Brain microvascular endothelial cell (primary cell): ENCODE data around the gene SLC39A12.
A peak's percentile ranks its signal among the peaks of the same experiment; 100 is the strongest.
"Not testable (repeated sequence)": the region's sequence is repeated elsewhere in the genome, so short reads cannot be mapped to it uniquely, and the experiment has no call there.

Source experiments
- DNase-seq: peaks from one replicate; pipeline ENCODE4 v3.0.0-alpha.2; 2020
- H3K27ac ChIP-seq: fragments of 250-450 bp; sonication (Bioruptor Pico); 2 replicates; pipeline ENCODE4 v1.5.1; 2020; ENCODE audit warnings: mild to moderate bottlenecking, moderate library complexity
- H3K27me3 ChIP-seq: fragments of 250-450 bp; sonication (Bioruptor Pico); replicated peaks from 2 replicates; pipeline ENCODE4 v1.5.1; 2020; ENCODE audit warnings: mild to moderate bottlenecking
- H3K36me3 ChIP-seq: fragments of 250-450 bp; sonication (Bioruptor Pico); replicated peaks from 2 replicates; pipeline ENCODE4 v1.5.1; 2020; ENCODE audit warnings: mild to moderate bottlenecking
- H3K4me3 ChIP-seq: 2 replicates; pipeline ENCODE4 v1.5.1; 2011; ENCODE audit warnings: low read depth, mild to moderate bottlenecking, control low read depth, low read length, moderate library complexity
- CTCF ChIP-seq: IDR thresholded peaks from 2 replicates; pipeline ENCODE4 v1.5.1; 2011; ENCODE audit warnings: low read depth, mild to moderate bottlenecking, moderate library complexity, low read length, control low read depth, inconsistent platforms; ENCODE audit errors: missing control alignments
- in situ Hi-C: cut with HindIII; loops from 2 replicates; pipeline ENCODE4 v1.10.0; 2017; ENCODE audit warnings: low sequenced_read_pairs, low pct_ligation_motif_present

SLC39A12 gene

DNA sequence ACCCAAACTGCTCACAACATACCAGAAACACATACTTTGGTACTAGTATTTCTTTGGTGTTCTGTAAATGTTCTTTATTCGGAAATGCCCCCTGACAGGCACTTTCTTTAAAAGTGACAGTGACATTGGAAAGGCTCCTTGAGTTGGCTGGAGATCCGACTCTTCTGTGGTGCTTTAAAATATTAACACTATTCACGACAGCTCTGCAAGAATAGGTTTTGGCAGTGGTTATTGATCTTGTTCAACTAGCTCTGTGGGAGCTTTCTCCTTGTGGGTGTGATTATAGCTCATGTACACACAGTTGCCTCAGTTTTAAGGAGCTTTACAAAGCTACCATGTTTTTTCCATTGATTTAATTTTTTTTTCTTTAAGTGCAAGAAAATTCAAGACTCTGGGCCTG is 30.3 kb upstream of the SLC39A12 start:
- in situ Hi-C loops, result no loop called here
- Histone ChIP-seq H3K36me3 (no peaks in the 10 kb centered on the region), H3K27me3 (no peaks in the 10 kb centered on the region), H3K4me3 (no peak overlapping the region), H3K27ac (no peak overlapping the region)
- no peak for DNase-seq
- no peak for TF ChIP-seq CTCF

- Histone ChIP-seq H3K27me3 (no peaks in the 10 kb centered on the region), H3K27ac (no peak overlapping the region), H3K4me3 (no peak overlapping the region), H3K36me3 (no peaks in the 10 kb centered on the region)
- TF ChIP-seq CTCF, result no peak
- in situ Hi-C loops, result no loop called here
- DNase-seq, result peak; percentile 72
These were observed 28.0 kb upstream of the SLC39A12 start for GRCh38 chr10:17923728-17924127.

GRCh38 chr10:17943033-17943745 is 8.5 kb upstream of the SLC39A12 start:
- no peaks in the 10 kb centered on the region for H3K27me3 ChIP-seq
- in situ Hi-C loops, result no loop called here
- H3K36me3 ChIP-seq, result no peaks in the 10 kb centered on the region
- no peak overlapping the region for H3K4me3 ChIP-seq
- no peak for DNase-seq
- no peak for TF ChIP-seq CTCF
- no peak overlapping the region for H3K27ac ChIP-seq

DNA sequence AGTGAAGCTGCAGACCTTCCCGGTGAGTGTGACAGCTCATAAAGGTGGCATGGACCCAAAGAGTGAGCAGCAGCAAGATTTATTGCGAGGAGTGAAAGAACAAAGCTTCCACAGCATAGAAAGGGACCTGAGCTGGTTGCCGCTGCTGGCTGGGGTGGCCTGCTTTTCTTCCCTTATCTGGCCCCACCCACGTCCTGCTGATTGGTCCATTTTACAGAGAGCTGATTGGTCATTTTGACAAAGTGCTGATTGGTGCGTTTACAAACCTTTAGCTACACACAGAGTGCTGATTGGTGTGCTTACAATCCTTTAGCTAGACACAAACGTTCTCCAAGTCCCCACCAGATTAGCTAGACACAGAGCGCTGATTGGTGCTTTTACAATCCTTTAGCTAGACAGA is 1.4 kb upstream of the SLC39A12 start:
- H3K27me3 ChIP-seq, DNase-seq, in situ Hi-C loops, H3K36me3 ChIP-seq, H3K4me3 ChIP-seq, H3K27ac ChIP-seq: not testable (repeated sequence)

GRCh38 chr10:17950726-17951125 is 992 bp upstream of the SLC39A12 start:
- DNase-seq, result no peak
- TF ChIP-seq CTCF, result no peak
- H3K4me3 ChIP-seq, result no peak overlapping the region
- in situ Hi-C loops, result no loop called here
- H3K27me3 ChIP-seq, result no peaks in the 10 kb centered on the region
- no peaks in the 10 kb centered on the region for H3K36me3 ChIP-seq
- no peak overlapping the region for H3K27ac ChIP-seq

GRCh38 chr10:17954372-17954771 is 2.7 kb downstream of the SLC39A12 start:
- in situ Hi-C loops, DNase-seq, H3K4me3 ChIP-seq, H3K27ac ChIP-seq, H3K27me3 ChIP-seq, H3K36me3 ChIP-seq: not testable (repeated sequence)

GRCh38 chr10:17954861-17955260 is 3.1 kb downstream of the SLC39A12 start:
- Histone ChIP-seq H3K4me3 (no peak overlapping the region), H3K27ac (no peak overlapping the region), H3K27me3 (no peaks in the 10 kb centered on the region), H3K36me3 (no peaks in the 10 kb centered on the region)
- DNase-seq, result no peak
- in situ Hi-C loops, result no loop called here
- no peak for TF ChIP-seq CTCF
